ENCODE results near the gene IL18R1.
"Not testable (repeated sequence)": the region's sequence is repeated elsewhere in the genome, so short reads cannot be mapped to it uniquely, and the experiment has no call there.

The IL18R1 gene

DNA sequence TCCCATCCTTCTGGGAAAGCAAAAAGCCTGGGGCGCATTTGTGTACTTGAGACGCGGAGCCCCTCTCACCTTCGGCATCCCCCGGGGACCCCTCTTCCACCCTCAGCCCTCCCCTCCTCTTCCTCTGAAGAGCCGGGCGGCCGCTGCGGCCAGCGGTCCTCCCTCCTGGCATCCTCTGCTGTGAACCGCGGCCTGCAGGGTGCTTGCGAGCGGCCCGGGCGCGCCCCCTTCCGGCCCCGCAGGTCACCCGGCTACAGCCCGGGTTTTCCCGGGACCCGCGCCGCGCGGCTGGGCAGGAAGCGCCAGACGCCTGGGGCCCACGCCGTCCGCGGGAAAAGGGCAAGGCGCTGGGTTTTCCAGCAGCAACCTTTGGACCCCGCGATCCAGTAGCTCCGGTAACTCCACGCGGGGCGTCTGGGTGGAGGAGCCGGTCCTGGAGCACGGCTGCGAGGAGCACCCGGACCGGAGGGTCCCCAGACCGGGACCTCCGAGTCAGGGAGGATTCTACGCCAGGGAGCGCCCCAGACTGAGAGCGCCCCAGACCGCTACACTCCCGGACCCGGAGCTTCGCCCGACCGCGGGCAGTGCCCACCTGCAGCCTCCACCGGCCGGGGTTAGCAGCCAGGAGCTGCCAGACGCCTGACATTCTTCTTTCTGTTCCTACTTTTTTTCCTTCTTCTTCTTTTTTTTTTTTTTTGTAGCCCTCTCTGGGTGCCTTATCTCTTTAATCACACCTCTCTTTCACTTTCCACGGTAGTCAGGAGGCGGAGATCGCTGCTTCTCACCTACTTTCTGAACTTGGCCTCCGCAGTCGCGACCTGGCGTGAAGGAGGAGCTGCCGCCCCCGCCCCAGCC is at the start of gene IL18R1:
IL18R1 (plus strand) TSS at position 271 of the 855 bp plus-strand sequence. CDS start 6,865 bp downstream, outside the sequence.
- peak; percentile 53 for DNase-seq (ENCODE audit: low spot score)

- no peak for DNase-seq (ENCODE audit: low spot score)
These were observed 49.5 kb upstream of the IL18R1 start for GRCh38 chr2:102306125-102306524.

DNA sequence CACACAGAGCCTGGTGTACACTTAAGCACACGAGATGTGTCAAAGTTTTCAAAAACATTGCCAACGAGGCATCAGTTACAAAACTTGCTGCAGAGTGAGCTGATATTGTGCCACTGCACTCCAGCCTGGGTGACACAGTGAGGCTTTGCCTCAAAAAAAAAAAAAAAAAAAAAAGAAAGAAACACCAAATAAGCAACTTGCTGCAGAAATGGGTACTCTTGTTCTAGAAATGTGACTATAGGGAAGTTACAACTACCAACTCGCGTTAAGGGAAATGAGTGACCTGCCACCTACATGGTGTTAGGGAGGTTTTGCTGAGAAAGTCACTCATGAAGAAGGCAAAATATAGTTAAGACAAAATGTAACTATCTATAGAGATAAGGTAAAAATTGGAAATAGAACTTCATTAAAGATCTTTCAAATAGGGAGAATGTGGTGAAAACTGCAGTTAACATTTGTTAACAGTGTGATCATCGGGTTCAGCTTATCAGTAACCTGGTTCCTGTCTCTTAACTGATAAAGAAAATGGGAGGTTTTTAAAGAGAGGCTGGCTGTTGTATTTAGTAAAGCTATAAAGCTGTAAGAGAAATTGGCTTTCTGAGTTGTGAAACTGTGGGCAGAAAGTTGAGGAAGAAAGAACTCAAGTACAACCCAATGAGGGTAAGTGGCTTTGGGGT is 44.5 kb upstream of the IL18R1 start, which contains the start of gene IL1RL1:
IL1RL1 (plus strand) TSS at position 600 of the 677 bp plus-strand sequence. CDS start 26,702 bp downstream, outside the sequence.
- no peak for DNase-seq (ENCODE audit: low spot score)

- no peak for DNase-seq (ENCODE audit: low spot score)
These were observed 42.6 kb upstream of the IL18R1 start for GRCh38 chr2:102313025-102313424.

- DNase-seq (ENCODE audit: low spot score): no peak
These were observed 42.1 kb upstream of the IL18R1 start for GRCh38 chr2:102313471-102313870.

- DNase-seq (ENCODE audit: low spot score): no peak
These were observed 41.6 kb upstream of the IL18R1 start for GRCh38 chr2:102313950-102314349.

- no peak for DNase-seq (ENCODE audit: low spot score)
These were observed 39.7 kb upstream of the IL18R1 start for GRCh38 chr2:102315921-102316320.

DNA sequence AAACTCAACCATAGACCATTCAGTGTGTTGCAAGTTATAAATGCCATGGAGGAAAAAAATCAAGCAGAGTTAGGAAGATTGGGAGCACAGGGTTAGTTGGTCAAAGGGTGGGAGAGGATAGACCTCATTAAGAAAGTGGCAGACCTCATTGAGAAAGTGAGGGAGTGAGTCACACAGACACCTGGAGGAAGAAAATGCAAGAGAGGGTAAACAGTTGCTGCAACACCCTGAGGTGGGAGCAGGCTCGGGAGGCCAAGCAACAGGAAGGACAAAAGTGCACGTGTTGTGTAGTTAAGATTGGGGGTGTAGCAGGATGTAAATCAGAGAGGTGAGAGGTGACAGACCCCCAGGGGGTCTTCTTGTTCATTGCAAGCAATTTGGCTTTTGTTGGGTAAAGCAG is 37.9 kb upstream of the IL18R1 start:
- DNase-seq (ENCODE audit: low spot score): no peak

DNA sequence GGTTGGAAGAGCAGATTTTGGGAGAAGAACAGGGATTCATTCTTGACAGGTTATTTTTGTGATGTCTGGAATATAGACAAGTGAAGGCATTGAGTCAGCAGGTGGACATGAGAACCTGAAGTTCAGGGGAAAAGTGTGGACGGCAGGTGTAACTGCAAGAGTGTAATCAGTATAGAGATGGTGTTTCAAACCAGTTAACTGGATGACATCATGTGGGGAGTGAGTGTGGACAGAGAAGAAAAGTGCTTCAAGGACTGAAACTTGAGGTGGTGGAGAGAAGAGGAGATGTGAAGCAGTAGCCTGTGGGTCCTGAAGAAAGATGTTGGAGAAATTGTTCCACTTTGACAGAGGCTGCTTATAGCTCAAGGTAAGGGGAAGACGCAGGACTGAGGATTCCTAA is 37.2 kb upstream of the IL18R1 start:
- DNase-seq (ENCODE audit: low spot score): no peak

DNA sequence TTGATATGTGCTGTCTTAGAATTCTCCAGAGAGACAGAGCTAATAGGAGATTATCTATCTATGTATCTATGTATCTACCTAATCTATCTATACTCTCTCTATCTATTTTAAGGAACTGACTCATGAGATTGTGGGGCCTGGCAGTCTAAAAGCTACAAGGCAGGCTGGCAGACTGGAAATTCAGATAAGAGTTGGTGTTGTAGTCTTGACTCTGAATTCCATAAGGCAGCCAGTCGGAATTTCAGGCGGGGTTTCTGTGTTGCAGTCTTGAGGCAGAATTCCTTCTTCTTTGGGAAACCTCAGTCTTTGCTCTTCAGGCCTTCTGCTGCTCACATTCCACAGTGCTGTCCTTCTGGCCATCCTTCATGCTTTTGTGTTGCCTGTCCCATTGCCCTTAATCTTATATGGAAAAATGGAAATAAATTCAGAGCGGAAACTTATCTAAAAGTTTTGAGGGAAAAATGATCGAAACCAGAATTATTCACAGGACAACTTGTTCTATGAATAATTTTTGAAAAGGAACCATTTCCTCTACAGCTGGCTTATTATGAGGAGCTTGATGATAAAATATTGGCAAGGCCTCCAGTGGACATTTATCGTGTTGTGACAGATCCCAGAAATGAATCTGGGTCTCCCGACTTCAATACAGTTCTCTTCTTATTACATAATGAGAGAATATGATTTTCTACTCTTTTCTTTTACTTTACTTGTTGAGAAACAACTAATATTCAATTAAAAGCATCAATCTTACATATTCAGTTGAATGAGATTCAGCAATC is 33.5 kb upstream of the IL18R1 start:
- DNase-seq (ENCODE audit: low spot score): no peak

- not testable (repeated sequence) for DNase-seq (ENCODE audit: low spot score)
These were observed 30.7 kb upstream of the IL18R1 start for GRCh38 chr2:102324914-102325313.

DNA sequence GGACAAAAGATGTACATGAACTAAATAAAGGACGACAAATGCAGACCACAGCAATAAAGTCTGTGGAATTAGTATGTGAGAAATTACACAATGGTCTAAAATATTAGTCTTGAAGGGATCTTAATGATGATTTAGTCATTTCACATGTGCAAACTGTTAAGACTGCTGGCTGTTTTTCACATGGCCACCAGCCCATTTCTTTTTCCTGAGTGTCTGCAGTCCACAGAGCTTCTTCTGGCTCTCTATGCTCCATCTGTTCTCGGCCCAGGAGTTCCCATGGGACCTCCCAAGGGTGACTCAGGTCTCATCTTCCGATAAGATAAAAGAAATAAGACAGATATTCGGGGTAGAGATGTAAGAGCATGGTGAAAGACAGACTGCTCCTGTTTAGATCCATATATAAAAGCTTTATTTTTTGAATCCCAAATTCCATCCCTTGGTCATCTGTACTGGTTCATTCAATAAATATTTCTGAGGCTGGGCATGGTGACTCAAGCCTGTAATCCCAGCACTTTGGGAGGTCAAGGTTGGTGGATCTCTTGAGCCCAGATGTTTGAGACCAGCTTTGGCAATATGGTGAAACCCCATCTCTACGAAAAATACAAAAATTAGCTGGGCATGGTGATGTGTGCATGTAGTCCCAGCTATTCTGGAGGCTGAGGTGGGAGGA is 24.1 kb upstream of the IL18R1 start:
- DNase-seq (ENCODE audit: low spot score): no peak

DNA sequence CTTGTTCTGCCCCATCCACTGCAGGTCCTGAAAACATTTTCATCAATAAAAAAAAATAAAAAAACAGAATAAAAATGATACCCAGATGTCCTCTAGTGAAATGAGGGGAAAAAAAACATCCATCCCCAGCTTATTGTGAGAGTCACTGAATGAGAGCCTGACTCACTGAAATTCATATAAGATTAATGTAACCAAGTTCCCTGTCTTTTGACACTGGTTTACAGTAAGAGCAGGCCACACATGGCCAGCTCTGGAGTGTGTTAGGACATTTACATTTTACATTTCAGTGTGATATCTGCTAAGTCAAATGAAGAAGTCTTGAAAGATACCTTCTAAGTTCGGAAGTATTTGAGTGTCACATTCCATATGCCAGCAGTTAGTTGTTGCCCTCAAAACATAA is 21.1 kb upstream of the IL18R1 start:
- no peak for DNase-seq (ENCODE audit: low spot score)

DNA sequence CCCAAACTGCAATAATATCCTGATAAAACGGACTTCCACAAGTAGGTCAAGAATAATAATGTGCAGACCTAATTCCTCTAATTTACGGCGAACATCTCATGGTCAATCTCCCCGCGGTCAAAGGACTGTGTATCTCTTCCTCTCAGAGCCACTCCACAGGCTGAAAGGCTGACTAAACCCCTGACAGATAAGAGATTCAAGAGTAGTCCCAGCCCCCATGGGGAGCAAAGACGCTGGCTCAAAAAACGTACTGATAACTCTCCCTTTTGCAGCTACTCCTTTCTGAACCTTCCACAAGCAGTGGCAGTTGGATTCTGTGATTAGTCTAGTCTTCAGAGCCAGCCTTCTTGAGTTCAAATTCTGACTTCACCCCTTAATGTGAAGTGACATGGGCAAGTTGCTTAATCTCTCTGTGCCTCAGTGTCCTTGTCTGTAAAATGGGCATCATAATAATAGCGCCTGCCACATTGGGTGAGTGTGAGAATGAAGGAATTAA is 19.7 kb upstream of the IL18R1 start:
- no peak for DNase-seq (ENCODE audit: low spot score)

DNA sequence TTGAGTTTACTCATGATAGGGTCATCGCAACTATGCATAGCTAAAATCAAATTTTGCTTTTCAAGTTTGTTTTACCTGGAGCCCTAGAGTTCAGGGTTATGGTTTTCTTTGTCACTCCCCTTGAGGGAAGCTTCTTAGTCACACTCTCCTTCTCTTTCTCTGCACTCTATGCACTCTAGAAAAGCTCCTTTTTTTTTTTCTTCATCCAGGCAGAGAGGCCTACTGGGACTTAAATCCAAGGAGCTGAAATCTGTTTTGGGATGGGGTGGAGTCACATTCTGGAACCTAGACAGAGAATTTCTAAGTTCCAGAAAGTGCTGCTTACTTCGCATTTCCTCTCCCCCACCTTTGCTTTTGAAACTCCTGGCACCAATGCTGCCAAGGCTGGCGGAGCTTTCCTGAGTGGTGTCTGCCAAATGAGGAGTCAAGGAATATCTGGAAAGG is 19.1 kb upstream of the IL18R1 start:
- no peak for DNase-seq (ENCODE audit: low spot score)

DNA sequence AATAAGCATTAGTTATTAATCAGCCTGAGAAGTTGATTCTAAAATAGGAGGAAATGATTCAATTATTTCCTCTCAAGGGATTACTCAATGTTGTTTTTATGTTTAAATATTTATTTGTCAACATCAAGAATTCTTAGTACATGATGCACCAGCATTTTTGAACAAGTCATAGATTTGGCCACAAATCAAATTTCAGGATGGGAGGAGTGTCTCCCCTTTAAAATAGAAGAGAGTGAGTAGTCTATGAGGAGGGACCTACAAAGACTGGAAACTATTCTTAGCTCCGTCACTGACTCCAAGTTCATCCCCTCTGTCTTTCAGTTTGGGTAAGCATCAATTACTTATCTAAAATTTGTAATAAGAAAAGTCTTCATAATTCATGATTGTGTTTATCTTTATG is 18.6 kb upstream of the IL18R1 start:
- no peak for DNase-seq (ENCODE audit: low spot score)

- no peak for DNase-seq (ENCODE audit: low spot score)
These were observed 17.9 kb upstream of the IL18R1 start for GRCh38 chr2:102337481-102338386.

DNA sequence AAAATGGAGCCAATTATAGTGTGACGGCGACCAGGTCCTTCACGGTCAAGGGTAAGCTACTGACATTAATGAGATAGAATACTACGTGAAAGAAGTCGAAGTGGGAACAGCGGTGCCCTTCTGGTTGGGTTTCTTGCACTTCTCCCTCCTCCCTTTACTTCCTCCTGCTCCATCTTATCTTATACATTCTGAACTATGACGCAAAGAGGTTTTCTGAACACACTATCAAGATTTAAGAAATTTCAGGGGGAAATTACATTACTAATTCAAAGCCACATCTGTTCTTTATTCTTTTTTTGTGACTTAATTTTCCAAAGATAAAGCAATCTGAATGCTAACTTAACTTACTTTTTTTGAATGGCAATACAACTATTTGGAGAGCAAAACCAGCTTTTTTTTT is 14.8 kb upstream of the IL18R1 start:
- no peak for DNase-seq (ENCODE audit: low spot score)

GRCh38 chr2:102342888-102343287 is 12.7 kb upstream of the IL18R1 start:
- DNase-seq (ENCODE audit: low spot score): no peak

GRCh38 chr2:102344397-102344796 is 11.2 kb upstream of the IL18R1 start:
- no peak for DNase-seq (ENCODE audit: low spot score)

Measured in HuH-7.5 (cell line).